ENCODE measurements around the gene TMBIM6.

DNA sequence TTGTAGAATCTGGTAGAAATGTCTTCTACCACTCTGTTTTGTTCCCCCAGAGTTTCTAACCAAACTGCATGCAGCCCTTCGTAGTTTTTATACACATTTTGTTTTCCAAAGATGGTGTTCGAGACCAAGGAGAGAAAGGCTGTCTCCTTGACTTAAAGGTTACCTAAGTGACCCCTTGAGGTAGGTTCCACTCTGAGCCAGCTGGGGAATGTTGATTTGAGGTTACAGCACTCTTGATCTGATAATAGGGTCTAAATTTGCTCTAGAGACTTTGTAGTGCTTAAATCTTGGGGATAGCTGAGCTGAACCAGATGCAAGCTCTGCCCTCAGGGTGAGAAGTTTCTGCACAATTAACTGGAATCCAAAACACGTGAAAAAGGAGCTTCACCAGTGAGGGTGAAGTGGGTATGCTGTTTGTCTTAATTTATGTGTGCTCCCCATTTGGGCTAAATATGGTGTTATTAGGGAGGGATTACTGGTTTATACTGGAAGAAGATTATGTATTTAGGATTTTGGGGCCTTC lies 3.1 kb downstream of the TMBIM6 start:
- TF ChIP-seq POLR2A (IDR thresholded peaks at IDR 0.05) (no peak), POLR2AphosphoS5 (IDR thresholded peaks at IDR 0.05) (no peak)
- TF ChIP-seq, protein P1, sequence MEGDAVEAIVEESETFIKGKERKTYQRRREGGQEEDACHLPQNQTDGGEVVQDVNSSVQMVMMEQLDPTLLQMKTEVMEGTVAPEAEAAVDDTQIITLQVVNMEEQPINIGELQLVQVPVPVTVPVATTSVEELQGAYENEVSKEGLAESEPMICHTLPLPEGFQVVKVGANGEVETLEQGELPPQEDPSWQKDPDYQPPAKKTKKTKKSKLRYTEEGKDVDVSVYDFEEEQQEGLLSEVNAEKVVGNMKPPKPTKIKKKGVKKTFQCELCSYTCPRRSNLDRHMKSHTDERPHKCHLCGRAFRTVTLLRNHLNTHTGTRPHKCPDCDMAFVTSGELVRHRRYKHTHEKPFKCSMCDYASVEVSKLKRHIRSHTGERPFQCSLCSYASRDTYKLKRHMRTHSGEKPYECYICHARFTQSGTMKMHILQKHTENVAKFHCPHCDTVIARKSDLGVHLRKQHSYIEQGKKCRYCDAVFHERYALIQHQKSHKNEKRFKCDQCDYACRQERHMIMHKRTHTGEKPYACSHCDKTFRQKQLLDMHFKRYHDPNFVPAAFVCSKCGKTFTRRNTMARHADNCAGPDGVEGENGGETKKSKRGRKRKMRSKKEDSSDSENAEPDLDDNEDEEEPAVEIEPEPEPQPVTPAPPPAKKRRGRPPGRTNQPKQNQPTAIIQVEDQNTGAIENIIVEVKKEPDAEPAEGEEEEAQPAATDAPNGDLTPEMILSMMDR (IDR thresholded peaks at IDR 0.05): no peak
